Natural killer cell treated with Interleukin-12 subunit alpha and Interleukin-12 subunit beta and Interleukin-15 and Interleukin-18, amount 100 ng/mL, for 72 hours (primary cell): ENCODE measurements around the gene PDZD7. TPM values are rescaled to one million over a fixed set of nuclear protein-coding genes. Genes with fewer than 3 reads are reported as not detected.

Experiments
- ATAC-seq, 2 donors: fragments of 150-1000 bp; cut with Tn5 transposase in 1 of 2; sonication (Bioruptor Pico), chemical (Tn5 transposase) in 1 of 2; 2 replicates each; pipeline ENCODE4 v1.10.0; 2021
- DNase-seq: peaks from one replicate; pipeline ENCODE4 v3.0.0; 2022; ENCODE audit warnings: low spot score
- H3K27ac Mint-ChIP-seq, 2 donors: 1 replicate in 1 of 2; 2 replicates in 1 of 2; pipeline ENCODE4 v1.8.0; 2022; ENCODE audit warnings: mixed read lengths in 2 of 2, mild to moderate bottlenecking in 1 of 2, moderate library complexity in 1 of 2
- H3K27me3 Mint-ChIP-seq, 2 donors: 1 replicate in 1 of 2; 2 replicates in 1 of 2; pipeline ENCODE4 v1.8.0; 2022; ENCODE audit warnings: mixed read lengths in 2 of 2
- H3K36me3 Mint-ChIP-seq: one replicate; pipeline ENCODE4 v1.8.0; 2022; ENCODE audit warnings: mixed read lengths
- H3K4me1 Mint-ChIP-seq, 2 donors: 1 replicate in 1 of 2; 2 replicates in 1 of 2; pipeline ENCODE4 v1.8.0; 2022; ENCODE audit warnings: low read depth in 2 of 2, mixed read lengths in 2 of 2, mild to moderate bottlenecking in 1 of 2
- H3K4me3 Mint-ChIP-seq: one replicate; pipeline ENCODE4 v1.8.0; 2022; ENCODE audit warnings: mixed read lengths
- H3K9me3 Mint-ChIP-seq: 2 replicates; pipeline ENCODE4 v1.8.0; 2022; ENCODE audit warnings: mixed read lengths
- total RNA-seq, 2 donors: library from RNA; stranded (reverse); gene quantifications; one replicate each; pipeline ENCODE4 v1.2.3, GENCODE V29; 2022

Gene PDZD7
- total RNA-seq, 2 donors from 2014 or later, result 0.17 to 0.62 TPM

- peaks cover 7 to 8% of the 10 kb centered on the region in 2 donors for H3K4me1 Mint-ChIP-seq
- H3K36me3 Mint-ChIP-seq, result no peaks in the 10 kb centered on the region
- DNase-seq (no peak), ATAC-seq (no peak)
- no peak overlapping the region for H3K27ac Mint-ChIP-seq
- no peak overlapping the region for H3K4me3 Mint-ChIP-seq
- no peaks in the 10 kb centered on the region for H3K9me3 Mint-ChIP-seq
- no peaks in the 10 kb centered on the region for H3K27me3 Mint-ChIP-seq
Measured at GRCh38 chr10:101003639-101004206, 27.2 kb downstream of the PDZD7 start.

GRCh38 chr10:101002456-101002855 lies 28.5 kb downstream of the PDZD7 start:
- DNase-seq (no peak), ATAC-seq (no peak)
- no peaks in the 10 kb centered on the region for H3K9me3 Mint-ChIP-seq
- H3K27ac Mint-ChIP-seq, result no peak overlapping the region
- no peak overlapping the region for H3K4me3 Mint-ChIP-seq
- no peaks in the 10 kb centered on the region for H3K27me3 Mint-ChIP-seq
- H3K36me3 Mint-ChIP-seq, result no peaks in the 10 kb centered on the region
- H3K4me1 Mint-ChIP-seq, result peaks cover 16 to 17% of the 10 kb centered on the region in 2 donors

- no peaks in the 10 kb centered on the region for H3K27me3 Mint-ChIP-seq
- ATAC-seq (no peak), DNase-seq (no peak)
- H3K4me3 Mint-ChIP-seq, result no peak overlapping the region
- no peak overlapping the region for H3K27ac Mint-ChIP-seq
- no peaks in the 10 kb centered on the region for H3K36me3 Mint-ChIP-seq
- H3K4me1 Mint-ChIP-seq, result peaks cover 17 to 18% of the 10 kb centered on the region in 2 donors
- no peaks in the 10 kb centered on the region for H3K9me3 Mint-ChIP-seq
Measured at GRCh38 chr10:101001659-101002035, 29.3 kb downstream of the PDZD7 start.

- Mint-ChIP-seq H3K9me3 (no peaks in the 10 kb centered on the region), H3K4me3 (peak overlapping the region; percentile 71), H3K36me3 (no peaks in the 10 kb centered on the region), H3K27ac (peak overlapping the region; percentile 6 to 12), H3K4me1 (peaks cover 17 to 24% of the 10 kb centered on the region in 2 donors), H3K27me3 (no peaks in the 10 kb centered on the region)
- ATAC-seq (no peak), DNase-seq (no peak)
Measured at GRCh38 chr10:101000915-101001658, 29.8 kb downstream of the PDZD7 start.

GRCh38 chr10:101000127-101000914 lies 30.6 kb downstream of the PDZD7 start:
- Mint-ChIP-seq H3K4me3 (peak overlapping the region; percentile 68), H3K9me3 (no peaks in the 10 kb centered on the region), H3K36me3 (no peaks in the 10 kb centered on the region), H3K27me3 (no peaks in the 10 kb centered on the region), H3K4me1 (peaks cover 17 to 24% of the 10 kb centered on the region in 2 donors), H3K27ac (peak overlapping the region in 1 of 2 donors; percentile 12)
- ATAC-seq (no peak), DNase-seq (no peak)

GRCh38 chr10:100999742-101000126 lies 31.2 kb downstream of the PDZD7 start, which contains the start of gene LZTS2:
Gene LZTS2 (plus strand): TSS chr10:100999808. CDS start chr10:101002539, 2,731 bp downstream.
- DNase-seq (no peak), ATAC-seq (no peak)
- Mint-ChIP-seq H3K27ac (peak within 1 kb of the TSS; percentile 64 to 75), H3K9me3 (no peaks in the 10 kb centered on the region), H3K4me1 (peaks cover 17 to 24% of the 10 kb centered on the region in 2 donors), H3K27me3 (no peaks in the 10 kb centered on the region), H3K4me3 (peak within 1 kb of the TSS; percentile 87), H3K36me3 (no peaks in the 10 kb centered on the region)

GRCh38 chr10:100998991-100999741 lies 31.8 kb downstream of the PDZD7 start:
- no peaks in the 10 kb centered on the region for H3K36me3 Mint-ChIP-seq
- DNase-seq (peak; percentile 86), ATAC-seq (peak; percentile 82 to 84)
- H3K4me1 Mint-ChIP-seq, result peaks cover 17 to 27% of the 10 kb centered on the region in 2 donors
- no peaks in the 10 kb centered on the region for H3K27me3 Mint-ChIP-seq
- H3K9me3 Mint-ChIP-seq, result no peaks in the 10 kb centered on the region
- peak overlapping the region; percentile 64 to 75 for H3K27ac Mint-ChIP-seq
- H3K4me3 Mint-ChIP-seq, result peak overlapping the region; percentile 87

GRCh38 chr10:100998183-100998990 lies 32.5 kb downstream of the PDZD7 start:
- H3K4me1 Mint-ChIP-seq, result peaks cover 17 to 27% of the 10 kb centered on the region in 2 donors
- H3K27ac Mint-ChIP-seq, result peak overlapping the region; percentile 64 to 75
- peak overlapping the region; percentile 87 for H3K4me3 Mint-ChIP-seq

GRCh38 chr10:100997360-100998182 lies 33.4 kb downstream of the PDZD7 start:
- H3K27me3 Mint-ChIP-seq, result no peaks in the 10 kb centered on the region
- no peaks in the 10 kb centered on the region for H3K9me3 Mint-ChIP-seq
- H3K4me1 Mint-ChIP-seq, result peaks cover 17 to 27% of the 10 kb centered on the region in 2 donors
- H3K36me3 Mint-ChIP-seq, result peaks cover 4% of the 10 kb centered on the region
- peak overlapping the region; percentile 64 to 75 for H3K27ac Mint-ChIP-seq
- peak overlapping the region; percentile 89 for H3K4me3 Mint-ChIP-seq
- peak; percentile 63 to 71 for ATAC-seq
- DNase-seq, result peak; percentile 86

More at GRCh38 chr10:100998183-100998990, 32.5 kb downstream of the PDZD7 start:
- DNase-seq, result no peak
- no peaks in the 10 kb centered on the region for H3K9me3 Mint-ChIP-seq
- peak; percentile 2 to 34 for ATAC-seq
- peaks cover 4% of the 10 kb centered on the region for H3K36me3 Mint-ChIP-seq
- H3K27me3 Mint-ChIP-seq, result no peaks in the 10 kb centered on the region

GRCh38 chr10:100996678-100997359 lies 34.1 kb downstream of the PDZD7 start:
- H3K27me3 Mint-ChIP-seq, result no peaks in the 10 kb centered on the region
- peak overlapping the region; percentile 89 for H3K4me3 Mint-ChIP-seq

GRCh38 chr10:100995181-100995580 lies 35.7 kb downstream of the PDZD7 start:
- no peaks in the 10 kb centered on the region for H3K9me3 Mint-ChIP-seq
- DNase-seq (no peak), ATAC-seq (no peak)
- peaks cover 17 to 28% of the 10 kb centered on the region in 2 donors for H3K4me1 Mint-ChIP-seq
- H3K4me3 Mint-ChIP-seq, result no peak overlapping the region
- H3K27ac Mint-ChIP-seq, result no peak overlapping the region
- H3K36me3 Mint-ChIP-seq, result peaks cover 16% of the 10 kb centered on the region
- no peaks in the 10 kb centered on the region for H3K27me3 Mint-ChIP-seq

More at GRCh38 chr10:100996678-100997359, 34.1 kb downstream of the PDZD7 start:
- peak overlapping the region; percentile 46 to 75 for H3K27ac Mint-ChIP-seq
- DNase-seq (no peak), ATAC-seq (peak; percentile 22 to 43)
- no peaks in the 10 kb centered on the region for H3K9me3 Mint-ChIP-seq
- peaks cover 17 to 27% of the 10 kb centered on the region in 2 donors for H3K4me1 Mint-ChIP-seq
- H3K36me3 Mint-ChIP-seq, result peaks cover 4% of the 10 kb centered on the region
